ENCODE data around the gene ARHGAP1. TPM values are rescaled to one million over a fixed set of nuclear protein-coding genes. Genes with fewer than 3 reads are reported as not detected.

Gene ARHGAP1
- total and polyA plus RNA-seq, 9 of the 15 experiments (the other 6 are each of a cell fraction or from before 2014, with no cell fraction given): 3.6 to 30.4 (median 8.2) TPM

GRCh38 chr11:46723359-46723680 is 22.9 kb upstream of the ARHGAP1 start:
- 74% methylated on average over 7 of the region's 8 CpGs for WGBS (ENCODE audit: insufficient coverage, low coverage, missing lambda C conversion rate)
- BruUV-seq (replicated peaks): no TSS peak
- no peak overlapping the region for H3K27ac ChIP-seq (ENCODE audit: extremely low read depth, low read depth, low read length)
- TF ChIP-seq HDAC1 (IDR thresholded peaks at IDR 0.05): no peak
- no peak for TF ChIP-seq CEBPG (CRISPR knock-in tag; IDR thresholded peaks at IDR 0.05)
- no peak for TF ChIP-seq CEBPG (tag; conservative IDR thresholded peaks at IDR 0.05 in 1 of 2, IDR thresholded peaks at IDR 0.05 in 1 of 2)
- TF ChIP-seq, protein P1, sequence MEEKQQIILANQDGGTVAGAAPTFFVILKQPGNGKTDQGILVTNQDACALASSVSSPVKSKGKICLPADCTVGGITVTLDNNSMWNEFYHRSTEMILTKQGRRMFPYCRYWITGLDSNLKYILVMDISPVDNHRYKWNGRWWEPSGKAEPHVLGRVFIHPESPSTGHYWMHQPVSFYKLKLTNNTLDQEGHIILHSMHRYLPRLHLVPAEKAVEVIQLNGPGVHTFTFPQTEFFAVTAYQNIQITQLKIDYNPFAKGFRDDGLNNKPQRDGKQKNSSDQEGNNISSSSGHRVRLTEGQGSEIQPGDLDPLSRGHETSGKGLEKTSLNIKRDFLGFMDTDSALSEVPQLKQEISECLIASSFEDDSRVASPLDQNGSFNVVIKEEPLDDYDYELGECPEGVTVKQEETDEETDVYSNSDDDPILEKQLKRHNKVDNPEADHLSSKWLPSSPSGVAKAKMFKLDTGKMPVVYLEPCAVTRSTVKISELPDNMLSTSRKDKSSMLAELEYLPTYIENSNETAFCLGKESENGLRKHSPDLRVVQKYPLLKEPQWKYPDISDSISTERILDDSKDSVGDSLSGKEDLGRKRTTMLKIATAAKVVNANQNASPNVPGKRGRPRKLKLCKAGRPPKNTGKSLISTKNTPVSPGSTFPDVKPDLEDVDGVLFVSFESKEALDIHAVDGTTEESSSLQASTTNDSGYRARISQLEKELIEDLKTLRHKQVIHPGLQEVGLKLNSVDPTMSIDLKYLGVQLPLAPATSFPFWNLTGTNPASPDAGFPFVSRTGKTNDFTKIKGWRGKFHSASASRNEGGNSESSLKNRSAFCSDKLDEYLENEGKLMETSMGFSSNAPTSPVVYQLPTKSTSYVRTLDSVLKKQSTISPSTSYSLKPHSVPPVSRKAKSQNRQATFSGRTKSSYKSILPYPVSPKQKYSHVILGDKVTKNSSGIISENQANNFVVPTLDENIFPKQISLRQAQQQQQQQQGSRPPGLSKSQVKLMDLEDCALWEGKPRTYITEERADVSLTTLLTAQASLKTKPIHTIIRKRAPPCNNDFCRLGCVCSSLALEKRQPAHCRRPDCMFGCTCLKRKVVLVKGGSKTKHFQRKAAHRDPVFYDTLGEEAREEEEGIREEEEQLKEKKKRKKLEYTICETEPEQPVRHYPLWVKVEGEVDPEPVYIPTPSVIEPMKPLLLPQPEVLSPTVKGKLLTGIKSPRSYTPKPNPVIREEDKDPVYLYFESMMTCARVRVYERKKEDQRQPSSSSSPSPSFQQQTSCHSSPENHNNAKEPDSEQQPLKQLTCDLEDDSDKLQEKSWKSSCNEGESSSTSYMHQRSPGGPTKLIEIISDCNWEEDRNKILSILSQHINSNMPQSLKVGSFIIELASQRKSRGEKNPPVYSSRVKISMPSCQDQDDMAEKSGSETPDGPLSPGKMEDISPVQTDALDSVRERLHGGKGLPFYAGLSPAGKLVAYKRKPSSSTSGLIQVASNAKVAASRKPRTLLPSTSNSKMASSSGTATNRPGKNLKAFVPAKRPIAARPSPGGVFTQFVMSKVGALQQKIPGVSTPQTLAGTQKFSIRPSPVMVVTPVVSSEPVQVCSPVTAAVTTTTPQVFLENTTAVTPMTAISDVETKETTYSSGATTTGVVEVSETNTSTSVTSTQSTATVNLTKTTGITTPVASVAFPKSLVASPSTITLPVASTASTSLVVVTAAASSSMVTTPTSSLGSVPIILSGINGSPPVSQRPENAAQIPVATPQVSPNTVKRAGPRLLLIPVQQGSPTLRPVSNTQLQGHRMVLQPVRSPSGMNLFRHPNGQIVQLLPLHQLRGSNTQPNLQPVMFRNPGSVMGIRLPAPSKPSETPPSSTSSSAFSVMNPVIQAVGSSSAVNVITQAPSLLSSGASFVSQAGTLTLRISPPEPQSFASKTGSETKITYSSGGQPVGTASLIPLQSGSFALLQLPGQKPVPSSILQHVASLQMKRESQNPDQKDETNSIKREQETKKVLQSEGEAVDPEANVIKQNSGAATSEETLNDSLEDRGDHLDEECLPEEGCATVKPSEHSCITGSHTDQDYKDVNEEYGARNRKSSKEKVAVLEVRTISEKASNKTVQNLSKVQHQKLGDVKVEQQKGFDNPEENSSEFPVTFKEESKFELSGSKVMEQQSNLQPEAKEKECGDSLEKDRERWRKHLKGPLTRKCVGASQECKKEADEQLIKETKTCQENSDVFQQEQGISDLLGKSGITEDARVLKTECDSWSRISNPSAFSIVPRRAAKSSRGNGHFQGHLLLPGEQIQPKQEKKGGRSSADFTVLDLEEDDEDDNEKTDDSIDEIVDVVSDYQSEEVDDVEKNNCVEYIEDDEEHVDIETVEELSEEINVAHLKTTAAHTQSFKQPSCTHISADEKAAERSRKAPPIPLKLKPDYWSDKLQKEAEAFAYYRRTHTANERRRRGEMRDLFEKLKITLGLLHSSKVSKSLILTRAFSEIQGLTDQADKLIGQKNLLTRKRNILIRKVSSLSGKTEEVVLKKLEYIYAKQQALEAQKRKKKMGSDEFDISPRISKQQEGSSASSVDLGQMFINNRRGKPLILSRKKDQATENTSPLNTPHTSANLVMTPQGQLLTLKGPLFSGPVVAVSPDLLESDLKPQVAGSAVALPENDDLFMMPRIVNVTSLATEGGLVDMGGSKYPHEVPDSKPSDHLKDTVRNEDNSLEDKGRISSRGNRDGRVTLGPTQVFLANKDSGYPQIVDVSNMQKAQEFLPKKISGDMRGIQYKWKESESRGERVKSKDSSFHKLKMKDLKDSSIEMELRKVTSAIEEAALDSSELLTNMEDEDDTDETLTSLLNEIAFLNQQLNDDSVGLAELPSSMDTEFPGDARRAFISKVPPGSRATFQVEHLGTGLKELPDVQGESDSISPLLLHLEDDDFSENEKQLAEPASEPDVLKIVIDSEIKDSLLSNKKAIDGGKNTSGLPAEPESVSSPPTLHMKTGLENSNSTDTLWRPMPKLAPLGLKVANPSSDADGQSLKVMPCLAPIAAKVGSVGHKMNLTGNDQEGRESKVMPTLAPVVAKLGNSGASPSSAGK (IDR thresholded peaks at IDR 0.05): no peak
- no peak for TF ChIP-seq NR2C2 (CRISPR knock-in tag; IDR thresholded peaks at IDR 0.05)
- TF ChIP-seq NR2C2 (tag; IDR thresholded peaks at IDR 0.05): no peak
- TF ChIP-seq CCAR2 (IDR thresholded peaks at IDR 0.05; ENCODE audit: low read depth, low read length): no peak
- TF ChIP-seq, protein P2, sequence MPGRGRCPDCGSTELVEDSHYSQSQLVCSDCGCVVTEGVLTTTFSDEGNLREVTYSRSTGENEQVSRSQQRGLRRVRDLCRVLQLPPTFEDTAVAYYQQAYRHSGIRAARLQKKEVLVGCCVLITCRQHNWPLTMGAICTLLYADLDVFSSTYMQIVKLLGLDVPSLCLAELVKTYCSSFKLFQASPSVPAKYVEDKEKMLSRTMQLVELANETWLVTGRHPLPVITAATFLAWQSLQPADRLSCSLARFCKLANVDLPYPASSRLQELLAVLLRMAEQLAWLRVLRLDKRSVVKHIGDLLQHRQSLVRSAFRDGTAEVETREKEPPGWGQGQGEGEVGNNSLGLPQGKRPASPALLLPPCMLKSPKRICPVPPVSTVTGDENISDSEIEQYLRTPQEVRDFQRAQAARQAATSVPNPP (IDR thresholded peaks at IDR 0.05; ENCODE audit: borderline replicate concordance, insufficient read depth, insufficient read length): no peak
- TF ChIP-seq SAP30 (IDR thresholded peaks at IDR 0.05; ENCODE audit: borderline replicate concordance, insufficient read depth, low read depth, low read length, poor library complexity, severe bottlenecking): no peak

More at GRCh38 chr11:46723359-46723680, 22.9 kb upstream of the ARHGAP1 start:
- Histone ChIP-seq H4K20me1 (replicated peaks; ENCODE audit: control insufficient read depth, insufficient read depth, low read length) (no peaks in the 10 kb centered on the region), H3K36me3 (ENCODE audit: control insufficient read depth, insufficient read depth, low read length) (no peaks in the 10 kb centered on the region), H3K79me2 (ENCODE audit: control insufficient read depth, insufficient read depth, low read length) (no peaks in the 10 kb centered on the region), H3K4me3 (no peak overlapping the region), H3K9ac (ENCODE audit: insufficient read depth in 1 of 2, low read depth in 2 of 2, low read length in 2 of 2) (no peak overlapping the region), H3K9me3 (replicated peaks; ENCODE audit: control insufficient read depth, insufficient read depth, low read depth, low read length) (peaks cover 4% of the 10 kb centered on the region; the same call in 1 of the 2 replicates), H2AFZ (ENCODE audit: low read depth, low read length) (no peak overlapping the region), H3K27me3 (ENCODE audit: control insufficient read depth in 2 of 2, insufficient read depth in 2 of 2, low read length in 2 of 2) (peaks cover 0 to 3% of the 10 kb centered on the region in 2 experiments; a peak in 1 of 5 replicates), H3K4me1 (replicated peaks in 1 of 2; ENCODE audit: control insufficient read depth in 2 of 2, insufficient read depth in 2 of 2, low read length in 2 of 2) (peaks cover under 1 to 24% of the 10 kb centered on the region in 2 experiments; a peak in 2 of 5 replicates), H3K4me2 (ENCODE audit: insufficient read depth, low read length) (no peak overlapping the region), H3K9me1 (ENCODE audit: control insufficient read depth, insufficient read depth, low read length) (no peaks in the 10 kb centered on the region)
- ChIA-PET CTCF (ENCODE audit: low intra/inter-chr PET ratio) (interaction anchor here (0.6 kb wide), 1 partner anchor 175 kb away, joined by 3 read pairs; no protein-coding TSS in a partner anchor), POLR2A (interaction anchor here (0.9 kb wide), 1 partner anchor 11 kb away, joined by 3 read pairs; no protein-coding TSS in a partner anchor)
- ATAC-seq (no peak), FAIRE-seq (no peak), DNase-seq (ENCODE audit: extremely low read depth in 1 of 4, low spot score in 3 of 4) (no peak)
- intact Hi-C loops (cut with micrococcal nuclease): no loop called here
- in situ Hi-C loops (cut with MboI): no loop called here
